ENCODE results near the gene OR51B5.
"Not testable (repeated sequence)": the region's sequence is repeated elsewhere in the genome, so short reads cannot be mapped to it uniquely, and the experiment has no call there.

- TF ChIP-seq POLR2AphosphoS5 (IDR thresholded peaks at IDR 0.05; ENCODE audit: insufficient read depth in 1 of 2, low read depth in 1 of 2); CTCF (IDR thresholded peaks at IDR 0.05): not testable (repeated sequence)
Observed at GRCh38 chr11:5366365-5366764, 23.0 kb upstream of the OR51B5 start.
